GM19025 (cell line): ENCODE data around the gene COL6A1.
"Not testable (repeated sequence)": the region's sequence is repeated elsewhere in the genome, so short reads cannot be mapped to it uniquely, and the experiment has no call there.

Experiments used
- ATAC-seq: cut with Tn5 transposase; IDR thresholded peaks from one replicate; pipeline ENCODE4 v1.9.1; 2021; ENCODE audit warnings: mild to moderate bottlenecking, low read depth, moderate library complexity; ENCODE audit not compliant: unreplicated experiment

Gene COL6A1

DNA sequence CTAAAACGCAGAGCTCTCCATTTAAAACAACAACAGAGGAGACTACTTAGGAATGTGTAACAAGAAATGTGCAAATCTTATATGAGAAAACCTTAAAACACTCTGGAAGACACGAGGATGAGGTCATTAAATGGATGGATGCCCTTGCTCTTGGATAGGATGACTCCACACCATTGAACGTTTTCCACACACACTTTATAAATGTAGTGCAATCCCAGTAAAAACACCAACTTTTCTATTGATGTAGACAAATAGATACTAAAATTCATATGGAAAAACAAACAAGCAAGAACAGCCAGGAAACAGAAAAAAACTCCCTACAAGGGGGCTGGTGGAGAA lies 18.4 kb upstream of the COL6A1 start:
- no peak for ATAC-seq

DNA sequence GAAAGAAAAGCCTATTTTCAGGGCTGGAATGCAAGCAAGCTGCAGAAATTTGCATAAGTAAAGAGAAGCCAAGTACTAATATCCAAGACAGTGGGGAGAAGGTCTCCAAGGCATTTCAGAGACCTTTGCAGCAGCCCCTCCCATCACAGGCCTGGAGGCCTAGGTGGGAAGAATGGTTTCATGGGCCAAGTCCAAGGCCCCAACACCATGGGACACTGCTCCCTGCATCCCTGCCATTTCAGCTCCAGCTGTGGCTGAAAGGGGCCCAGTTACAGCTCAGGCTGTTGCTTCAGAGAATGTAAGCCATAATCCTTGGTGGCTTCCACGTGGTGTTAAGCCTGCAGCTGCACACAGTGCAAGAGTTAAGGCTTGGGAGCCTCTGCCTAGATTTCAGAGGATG lies 16.9 kb upstream of the COL6A1 start:
- ATAC-seq = no peak

DNA sequence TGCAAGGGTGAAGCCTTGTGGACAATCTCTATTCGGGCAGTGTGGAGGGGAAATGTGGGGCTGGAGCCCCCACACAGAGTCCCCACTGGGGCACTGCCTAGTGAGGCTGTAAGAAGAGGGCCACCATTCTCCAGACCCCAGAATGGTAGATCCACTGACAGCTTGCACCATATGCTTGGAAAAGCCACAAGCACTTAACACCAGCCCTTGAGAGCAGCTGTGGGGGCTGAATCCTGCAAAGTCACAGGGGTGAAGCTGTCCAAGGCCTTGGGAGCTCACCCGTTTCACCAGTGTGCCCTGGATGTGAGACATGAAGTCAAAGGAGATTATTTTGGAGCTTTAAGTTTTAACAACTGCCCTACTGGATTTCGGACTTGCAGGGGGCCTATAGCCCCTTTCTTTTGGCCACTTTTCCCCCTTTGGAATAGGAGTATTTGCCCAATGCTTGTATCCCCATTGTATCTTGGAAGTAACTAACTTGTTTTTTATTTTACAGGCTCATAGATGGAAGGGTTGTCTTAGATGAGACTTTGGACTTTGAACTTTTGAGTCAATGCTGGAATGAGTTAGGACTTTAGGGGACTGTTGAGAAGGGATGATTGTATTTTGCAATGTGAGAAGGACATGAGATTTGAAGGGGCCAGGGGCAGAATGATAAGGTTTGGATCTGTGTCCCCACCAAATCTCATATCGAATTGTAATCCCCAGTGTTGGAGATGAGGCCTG lies 16.3 kb upstream of the COL6A1 start:
- no peak for ATAC-seq

DNA sequence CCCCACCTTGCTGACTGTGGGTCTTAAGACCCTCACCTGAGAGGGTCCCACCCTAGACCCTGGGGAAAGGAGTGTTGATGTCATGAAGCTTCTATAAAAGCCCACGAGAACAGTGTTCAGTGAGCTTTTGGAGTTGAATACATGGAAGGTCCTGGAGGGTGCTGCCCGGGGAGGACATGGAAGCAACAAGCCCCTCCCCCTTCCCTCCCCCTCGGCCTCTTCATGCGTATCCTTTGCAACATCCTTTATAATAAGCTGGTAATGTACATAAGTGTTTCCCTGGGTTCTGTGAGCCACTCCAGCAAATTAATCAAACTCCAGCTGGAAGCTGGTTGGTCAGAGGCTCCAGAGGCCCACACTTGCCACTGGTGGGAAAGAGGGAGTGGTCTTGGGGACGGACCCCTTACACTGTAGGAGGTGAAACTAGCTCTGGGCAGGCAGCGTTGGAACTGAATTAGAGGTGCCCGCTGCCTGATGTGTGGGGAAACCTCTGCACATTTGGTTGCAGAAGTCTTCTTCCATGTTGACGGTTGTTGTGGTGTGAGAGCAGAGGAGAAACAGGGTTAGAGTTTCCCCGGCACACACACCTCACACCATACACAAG lies 14.7 kb upstream of the COL6A1 start:
- ATAC-seq = no peak

DNA sequence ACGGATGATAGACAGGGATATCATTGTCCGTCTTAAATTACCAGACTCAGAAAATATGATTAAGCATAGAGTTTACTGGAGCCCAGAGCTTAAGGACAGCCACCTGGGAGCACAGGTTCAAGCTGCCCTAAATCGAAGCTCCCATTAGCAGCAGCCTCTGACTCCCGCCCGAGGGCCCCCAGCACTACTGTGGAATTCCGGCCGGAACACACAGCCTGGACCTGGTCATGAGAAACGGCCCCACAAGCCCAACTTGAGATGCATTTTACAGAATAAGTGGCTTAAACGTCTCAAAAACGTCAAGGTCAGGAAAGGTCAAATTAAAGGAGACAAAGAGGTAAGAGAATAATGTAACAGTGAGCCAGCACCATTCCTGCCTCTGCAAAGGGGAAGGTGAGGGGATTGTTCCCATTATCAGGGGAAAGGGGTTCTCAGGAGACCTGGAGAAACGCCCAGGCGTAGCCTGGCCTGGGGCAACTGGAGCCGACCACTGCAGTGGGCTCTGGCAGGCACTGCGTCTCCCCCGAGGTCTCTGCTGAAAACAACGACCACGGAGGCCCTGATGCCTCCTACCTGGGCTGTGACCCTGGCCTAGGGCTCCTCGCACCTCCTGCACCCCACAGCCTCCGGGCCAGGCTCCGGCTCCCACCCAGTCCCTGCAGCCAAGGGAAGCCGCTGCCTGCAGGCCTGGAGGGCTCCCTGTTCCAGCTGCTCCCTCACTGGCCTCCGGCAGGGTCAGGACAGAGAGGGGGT lies 11.5 kb upstream of the COL6A1 start:
- ATAC-seq = no peak

DNA sequence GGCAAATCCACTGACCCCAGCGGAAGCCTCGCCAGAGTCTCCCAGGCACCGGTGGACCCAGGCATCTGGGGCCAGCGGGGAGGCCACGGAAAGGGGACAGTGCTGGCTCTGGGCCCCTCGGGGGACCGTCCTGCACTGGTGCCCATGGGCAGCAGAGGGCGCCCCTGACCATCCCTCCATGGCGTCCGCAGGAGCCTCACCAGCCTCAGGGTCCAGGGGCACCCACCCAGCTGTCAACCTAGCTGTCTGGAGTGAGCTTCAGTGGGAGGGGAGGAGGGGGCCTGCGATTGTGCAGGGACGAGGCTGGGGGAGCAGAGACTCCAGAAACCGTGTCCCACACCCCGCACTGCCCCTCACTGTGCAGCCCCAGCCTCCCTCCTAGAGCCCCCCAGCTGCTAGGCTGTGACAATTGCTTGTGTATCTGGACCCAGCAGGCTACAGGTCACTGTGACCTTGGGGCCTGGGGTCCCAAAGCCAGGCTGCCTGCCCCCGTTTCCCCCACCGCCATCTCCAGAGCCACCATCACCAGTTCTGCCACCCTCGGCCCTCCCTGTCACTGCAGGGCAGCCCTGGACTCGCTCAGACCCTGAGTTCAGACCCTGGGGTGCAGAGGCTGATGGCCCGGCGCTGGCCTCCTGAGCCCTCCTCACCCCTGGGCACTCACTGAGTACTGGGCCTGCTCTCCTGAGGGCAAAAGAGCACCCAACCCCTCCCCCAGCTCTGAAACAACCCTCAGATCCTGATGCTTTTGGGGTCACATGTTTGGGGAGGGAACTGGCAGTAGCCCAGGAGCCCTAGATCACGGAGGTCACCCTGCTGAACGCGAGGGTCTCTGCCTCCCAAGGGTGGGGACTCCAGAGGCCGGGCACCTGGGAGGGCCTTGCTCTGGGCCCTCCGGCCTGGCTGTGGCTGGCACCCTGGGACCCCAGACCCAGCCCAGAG lies 10.6 kb upstream of the COL6A1 start:
- ATAC-seq = no peak

DNA sequence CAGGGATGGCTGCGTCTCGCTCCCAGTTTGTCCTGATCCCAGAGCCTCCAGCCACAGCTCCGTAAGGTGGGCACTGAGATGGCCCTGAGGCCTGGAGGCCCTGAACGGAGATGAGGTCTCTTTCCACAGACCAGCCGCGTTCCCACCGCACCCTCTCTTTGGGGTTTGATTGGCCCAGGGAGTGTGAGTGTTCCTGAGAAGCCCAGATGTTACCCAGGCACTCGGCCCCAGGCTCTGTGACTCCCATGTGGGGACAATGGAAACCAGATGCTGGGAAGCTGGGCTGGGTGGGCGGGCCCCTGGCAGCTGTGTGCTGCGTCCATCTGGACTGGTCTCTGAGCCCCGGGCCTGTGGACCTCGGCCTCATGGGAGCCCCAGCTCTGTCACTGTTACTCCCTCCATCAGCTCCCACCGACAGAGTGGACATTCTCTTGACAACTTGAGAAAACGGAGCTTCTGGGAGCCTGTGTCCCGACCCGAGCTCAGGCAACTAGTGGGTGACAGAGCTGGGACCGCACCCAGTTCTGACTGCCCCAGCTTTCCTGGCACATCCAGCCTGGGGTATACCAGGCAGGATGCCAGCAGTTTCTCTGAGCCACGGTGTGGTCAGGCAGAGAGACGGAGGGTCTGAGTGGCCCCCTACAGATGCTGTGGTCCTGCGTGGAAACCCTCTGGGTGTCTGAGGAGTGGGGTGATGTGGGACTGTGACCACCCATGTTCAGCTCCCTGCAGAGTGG lies 9.8 kb upstream of the COL6A1 start:
- ATAC-seq = no peak

DNA sequence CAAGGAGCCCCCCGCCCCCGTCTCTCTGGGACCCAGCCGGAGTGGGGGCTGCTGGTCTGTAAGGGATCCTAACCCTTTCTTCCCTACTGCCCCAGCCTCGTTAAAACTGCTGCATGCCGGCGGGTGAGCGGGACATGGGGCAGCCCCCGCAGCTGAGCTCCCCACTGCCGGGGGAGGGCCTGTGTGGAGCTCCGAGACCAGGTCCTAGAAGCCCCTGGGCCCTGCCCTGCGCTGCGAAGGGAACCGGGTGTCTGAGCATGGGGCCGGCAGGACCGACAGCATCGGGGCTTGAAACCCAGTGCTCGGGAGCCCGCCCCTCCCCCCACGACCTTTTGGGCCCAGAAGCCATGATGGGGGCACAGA lies 9.2 kb upstream of the COL6A1 start:
- no peak for ATAC-seq

DNA sequence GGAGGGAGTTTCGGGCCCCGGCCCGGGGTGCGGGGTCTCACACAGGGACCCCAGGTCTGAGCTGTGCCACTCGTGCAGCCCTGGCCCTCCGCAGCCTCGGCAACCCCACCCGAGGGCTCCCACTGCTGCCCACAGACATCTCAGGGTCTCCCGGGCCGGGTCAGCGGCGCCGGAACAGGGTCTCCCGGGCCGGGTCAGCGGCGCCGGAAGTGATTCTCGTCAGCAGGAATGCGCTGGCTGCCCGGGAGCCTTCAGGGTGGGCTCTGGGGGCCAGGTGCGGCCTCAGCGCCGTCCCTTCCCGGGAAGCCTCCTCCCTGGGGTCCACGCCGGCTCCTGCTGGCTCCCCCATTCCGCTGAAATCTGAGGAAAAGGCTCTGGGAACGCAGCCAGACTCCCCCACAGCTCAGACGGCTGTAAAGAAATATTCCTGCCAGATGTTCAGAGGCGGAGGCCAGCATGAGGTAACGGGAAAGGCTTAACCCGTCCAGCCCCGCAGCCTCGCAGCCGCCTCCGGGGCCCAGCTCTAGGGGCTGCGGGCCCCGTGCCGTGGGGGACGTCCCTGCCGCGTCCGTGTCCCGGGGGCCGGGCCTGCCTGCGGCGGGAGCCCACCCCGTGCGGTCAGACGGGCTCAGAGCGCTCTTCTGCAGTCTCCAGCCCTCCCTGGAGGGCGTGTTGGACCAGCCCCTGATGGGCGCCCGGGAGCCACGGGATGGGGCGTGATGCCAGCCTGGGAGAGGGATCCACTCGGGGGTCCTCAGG lies 8.7 kb upstream of the COL6A1 start:
- no peak for ATAC-seq

DNA sequence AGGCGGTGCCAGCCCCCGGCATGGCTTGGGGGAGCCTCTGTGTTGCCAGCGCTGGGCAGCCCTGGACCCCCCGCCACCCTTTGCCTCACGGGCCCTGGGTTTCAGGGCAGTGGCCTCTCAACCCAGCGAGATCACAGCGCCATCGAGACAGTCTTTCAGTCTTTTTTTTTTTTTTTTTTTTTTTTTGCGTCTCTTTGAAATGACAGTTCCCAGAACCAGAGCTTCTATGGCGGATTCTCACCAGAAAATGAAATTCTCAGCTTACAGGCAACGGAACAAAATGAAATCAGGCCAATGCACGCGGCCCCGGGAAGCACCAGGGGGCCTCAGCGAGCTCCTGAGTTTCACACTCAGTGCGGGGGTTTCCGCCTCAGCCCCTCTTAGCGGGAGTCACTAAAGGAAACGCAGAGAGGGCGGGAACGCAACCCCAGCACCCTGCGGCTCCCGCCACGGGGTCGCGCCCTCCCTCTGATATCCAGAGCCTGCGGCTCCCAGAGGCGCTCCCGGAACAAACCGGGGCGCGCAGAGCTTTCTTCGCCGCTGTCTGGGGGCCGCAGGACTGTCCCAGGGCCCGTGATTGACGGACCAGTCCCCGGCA lies 8.0 kb upstream of the COL6A1 start:
- no peak for ATAC-seq

DNA sequence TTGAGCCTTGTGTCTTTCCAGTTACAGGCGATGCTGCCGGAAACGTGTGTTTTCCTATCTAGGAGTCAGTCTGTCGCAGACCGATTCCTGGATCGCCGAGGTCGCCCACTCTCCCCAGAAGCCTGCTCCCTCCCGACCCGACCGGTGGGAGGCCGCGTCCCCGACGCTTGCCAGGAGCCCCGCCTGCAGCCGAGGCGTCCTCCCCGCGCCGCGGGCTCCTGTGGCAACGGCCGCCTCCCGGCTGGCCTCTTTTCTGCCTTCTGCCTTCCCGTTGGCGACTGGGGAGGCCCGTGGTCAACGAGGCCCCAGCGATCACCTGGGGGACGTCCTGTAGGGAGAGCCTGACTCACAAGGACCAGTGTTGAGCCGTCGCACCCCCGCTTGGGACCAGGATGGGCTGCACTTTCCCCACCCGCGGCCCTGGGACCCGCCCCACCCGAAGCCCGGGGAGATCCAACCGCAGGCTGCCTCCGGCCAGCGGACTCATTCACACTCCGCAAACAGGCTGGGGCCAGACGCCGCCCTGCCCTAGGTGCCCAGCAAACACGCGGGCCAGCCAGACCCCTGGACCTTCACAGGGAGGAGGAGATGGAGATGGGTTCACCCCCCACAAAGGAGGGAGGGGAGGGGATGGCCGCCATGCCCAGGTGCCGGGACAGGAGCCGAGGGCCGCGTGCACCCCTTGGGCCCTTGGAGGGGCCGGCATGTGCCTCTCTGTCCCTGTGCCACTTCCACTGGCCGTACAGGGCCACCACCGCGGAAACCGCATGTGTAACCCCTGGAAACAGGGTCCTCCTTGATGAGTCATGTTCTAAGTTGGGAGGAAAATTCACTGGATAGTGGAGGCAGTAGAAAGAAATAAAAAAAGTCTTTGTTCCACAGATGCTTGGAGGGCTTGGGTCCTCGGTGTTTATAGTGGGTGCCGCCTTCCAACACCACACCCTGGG lies 7.2 kb upstream of the COL6A1 start:
- ATAC-seq = no peak

DNA sequence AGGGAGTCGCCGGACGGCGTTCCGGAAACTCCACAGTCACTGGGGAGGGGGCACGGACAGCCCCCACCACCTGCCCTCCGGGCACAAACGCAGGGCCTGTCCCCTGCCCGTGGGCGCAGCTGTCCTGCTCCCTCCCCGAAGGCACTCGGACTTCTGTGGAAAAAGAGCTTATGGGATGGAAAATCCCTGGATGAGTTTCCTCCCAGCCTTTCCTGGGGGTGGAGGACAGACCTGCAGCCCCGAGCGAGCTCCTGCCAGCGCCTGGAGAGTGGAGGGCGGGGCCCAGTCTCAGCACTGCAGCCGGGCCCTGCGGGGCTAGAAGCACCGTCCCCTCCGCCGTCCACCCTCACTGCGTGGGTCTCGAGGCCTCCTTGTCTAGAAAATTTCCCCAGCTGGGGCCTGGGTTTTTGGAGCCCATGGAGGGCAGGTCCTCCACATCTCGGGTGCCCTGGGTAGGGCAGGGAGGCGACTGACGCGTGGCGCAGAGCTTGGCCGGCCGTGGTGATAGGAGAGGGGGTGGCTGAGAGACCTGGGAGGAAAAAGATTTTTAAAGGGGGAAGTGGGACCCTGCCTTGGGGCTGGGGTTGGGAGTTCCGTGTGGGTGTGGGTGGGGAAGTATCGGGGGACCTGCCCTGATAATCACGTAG lies 6.4 kb upstream of the COL6A1 start:
- ATAC-seq = no peak

DNA sequence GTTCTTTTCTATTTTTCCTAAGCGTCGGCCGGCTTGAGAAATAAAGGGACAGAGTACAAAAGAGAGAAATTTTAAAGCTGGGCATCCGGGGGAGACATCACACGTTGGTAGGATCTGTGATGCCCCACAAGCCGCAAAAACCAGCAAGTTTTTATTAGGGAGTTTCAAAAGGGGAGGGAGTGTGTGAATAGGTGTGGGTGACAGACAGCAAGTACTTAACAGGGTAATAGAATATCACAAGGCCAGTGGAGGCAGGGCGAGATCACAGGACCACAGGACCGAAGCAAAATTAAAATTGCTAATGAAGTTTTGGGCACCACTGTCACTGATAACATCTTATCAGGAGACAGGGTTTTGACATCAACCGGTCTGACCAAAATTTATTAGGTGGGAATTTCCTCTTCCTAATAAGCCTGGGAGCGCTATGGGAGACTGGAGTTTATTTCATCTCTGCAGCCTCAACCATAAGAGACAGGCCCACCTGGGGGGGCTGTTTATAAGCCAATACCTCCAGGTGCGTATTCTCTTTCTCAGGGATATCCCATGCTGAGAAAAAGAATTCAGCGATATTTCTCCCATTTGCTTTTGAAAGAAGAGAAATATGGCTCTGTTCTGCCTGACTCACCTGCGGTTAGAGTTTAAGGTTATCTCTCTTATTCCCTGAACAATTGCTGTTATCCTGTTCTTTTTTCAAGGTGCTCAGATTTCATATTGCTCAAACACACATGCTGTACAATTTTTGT lies 5.7 kb upstream of the COL6A1 start:
- ATAC-seq = not testable (repeated sequence)

DNA sequence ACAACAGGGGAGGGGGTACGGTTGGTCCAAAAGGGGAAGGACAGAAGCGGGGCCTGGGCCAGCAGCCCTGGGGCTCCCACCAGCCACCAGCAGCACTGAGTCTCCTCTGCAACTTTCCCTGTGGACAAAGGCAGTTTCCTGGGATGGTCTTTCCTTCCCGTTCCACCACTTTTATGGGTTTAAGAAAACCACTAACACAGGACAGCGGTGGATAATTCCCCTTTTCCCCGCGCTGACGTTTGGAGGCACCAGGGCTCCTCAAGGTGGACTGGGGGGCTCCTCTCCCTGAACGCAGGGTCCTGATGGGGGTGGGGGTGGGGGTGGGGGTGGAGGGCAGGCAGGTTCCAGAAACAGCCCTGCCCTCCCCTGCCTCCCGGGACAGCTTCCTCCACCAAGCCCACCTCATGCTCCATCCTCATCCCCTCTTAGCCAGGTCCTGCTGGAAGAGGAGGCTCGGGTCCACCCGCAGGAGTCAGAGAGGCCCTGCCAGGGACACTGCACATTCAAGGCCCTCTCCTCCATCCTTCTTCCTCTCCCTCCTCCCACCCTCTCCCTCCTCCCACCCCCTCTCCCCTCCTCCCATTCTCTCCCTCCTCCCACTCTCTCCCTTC lies 4.8 kb upstream of the COL6A1 start:
- no peak for ATAC-seq

DNA sequence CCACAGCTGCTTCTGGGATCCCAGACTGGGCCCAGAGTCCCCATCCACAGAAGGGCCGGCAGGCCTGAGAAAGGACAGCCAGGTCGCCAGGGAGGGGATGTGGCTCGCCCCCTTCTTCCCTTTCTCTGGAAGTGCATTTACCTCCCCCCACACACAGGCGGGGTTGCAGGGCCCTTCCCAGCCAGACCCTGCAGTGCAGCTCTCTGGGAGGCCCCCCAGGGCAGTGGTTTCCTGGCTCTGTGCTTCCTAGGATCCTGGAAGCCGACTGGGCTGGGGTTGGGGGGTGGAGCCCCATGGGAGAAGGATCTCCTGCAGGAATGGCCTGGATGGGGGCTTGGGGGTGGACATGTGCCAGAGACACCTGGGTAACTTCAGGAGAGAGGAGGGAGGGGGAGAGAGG lies 4.2 kb upstream of the COL6A1 start:
- ATAC-seq = no peak

DNA sequence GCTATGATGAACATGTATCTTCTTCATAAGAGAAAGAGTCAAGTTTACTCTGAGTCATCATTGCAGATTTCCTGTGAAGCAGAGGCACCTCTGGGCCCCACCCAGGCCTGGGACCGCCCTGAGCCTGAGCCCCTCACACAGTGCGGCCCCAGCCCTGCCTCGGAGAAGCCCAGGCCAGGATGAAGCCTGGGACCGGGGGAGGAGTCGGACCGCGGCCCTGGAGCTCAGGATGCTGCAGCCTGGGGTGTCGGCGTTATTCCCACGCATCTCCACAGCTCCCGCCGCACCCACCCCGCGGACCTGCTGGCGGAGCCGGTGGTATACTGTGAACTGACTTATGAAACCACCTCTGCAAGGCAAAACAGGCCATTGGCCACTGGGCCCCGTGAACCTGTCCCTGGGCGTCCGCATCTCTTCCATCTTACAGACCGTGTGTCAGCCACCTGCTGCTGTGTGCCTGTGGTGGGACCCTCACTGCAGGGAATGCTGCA lies 2.4 kb upstream of the COL6A1 start:
- no peak for ATAC-seq
